Erythroblast (primary cell): Measurements from ENCODE around the gene EPHA1.

ENCODE experiments used
- GATA1 ChIP-seq: IDR thresholded peaks from 2 replicates; pipeline ENCODE4 v1.6.1; 2011; ENCODE audit warnings: low read depth, mild to moderate bottlenecking, control low read depth, low read length, moderate library complexity
- POLR2A ChIP-seq: IDR thresholded peaks from 2 replicates; pipeline ENCODE4 v1.6.1; 2011; ENCODE audit warnings: mild to moderate bottlenecking, low read length

- TF ChIP-seq POLR2A (no peak), GATA1 (no peak)
These were observed 40.3 kb downstream of the EPHA1 start for GRCh38 chr7:143368387-143368786.
